Kidney epithelial cell (primary cell): ENCODE results near the gene GPR39. TPM values are rescaled to one million over a fixed set of nuclear protein-coding genes. Genes with fewer than 3 reads are reported as not detected.
A peak's percentile ranks its signal among the peaks of the same experiment; 100 is the strongest.

ENCODE experiments used
- DNase-seq: peaks from one replicate; pipeline ENCODE4 v3.0.0-alpha.2; 2010; ENCODE audit warnings: low read depth
- H3K27me3 ChIP-seq: 2 replicates; pipeline ENCODE4 v1.6.0; 2011; ENCODE audit warnings: low read length; ENCODE audit not compliant: control insufficient read depth, insufficient read depth
- H3K36me3 ChIP-seq: 2 replicates; pipeline ENCODE4 v1.5.1; 2011; ENCODE audit warnings: low read length; ENCODE audit not compliant: control insufficient read depth, insufficient read depth
- H3K4me3 ChIP-seq: 2 replicates; pipeline ENCODE4 v1.5.1; 2011; ENCODE audit warnings: low read depth, mild to moderate bottlenecking, control low read depth, low read length
- total RNA-seq: library from RNA; depleted of rRNA; stranded (reverse); fragments of >200 nt; gene quantifications from 2 replicates; pipeline ENCODE4 v1.2.3, GENCODE V29; 2015
- TF ChIP-seq, protein P1 (sequence below): IDR thresholded peaks from 2 replicates; pipeline ENCODE4 v1.5.1; 2011; ENCODE audit warnings: mild to moderate bottlenecking, moderate library complexity, low read length, control low read depth, inconsistent platforms; ENCODE audit not compliant: insufficient read depth, poor library complexity, severe bottlenecking

GPR39 gene
- total RNA-seq, 1 donor from 2014 or later, result 5.9 TPM

DNA sequence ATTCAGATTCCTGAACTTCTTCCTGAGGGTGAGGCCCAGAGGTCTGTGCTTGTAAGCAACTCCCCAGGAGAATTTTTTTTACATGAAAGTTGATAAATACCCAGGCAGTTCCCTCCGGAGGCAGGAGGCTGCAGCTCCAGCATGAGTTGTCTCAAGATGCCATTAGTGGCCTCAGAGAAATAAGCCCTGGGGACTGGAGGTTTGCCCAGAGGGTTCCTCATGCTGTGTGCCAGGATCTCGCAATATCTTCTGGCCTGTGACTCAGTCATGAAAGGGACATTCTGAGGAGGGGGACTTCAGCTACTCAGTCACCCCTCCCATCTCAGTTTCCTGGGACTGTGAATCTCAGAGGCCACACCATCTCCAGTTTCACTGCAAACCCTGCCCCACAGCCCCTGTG, 203.5 kb downstream of the GPR39 start:
- TF ChIP-seq, protein P1, sequence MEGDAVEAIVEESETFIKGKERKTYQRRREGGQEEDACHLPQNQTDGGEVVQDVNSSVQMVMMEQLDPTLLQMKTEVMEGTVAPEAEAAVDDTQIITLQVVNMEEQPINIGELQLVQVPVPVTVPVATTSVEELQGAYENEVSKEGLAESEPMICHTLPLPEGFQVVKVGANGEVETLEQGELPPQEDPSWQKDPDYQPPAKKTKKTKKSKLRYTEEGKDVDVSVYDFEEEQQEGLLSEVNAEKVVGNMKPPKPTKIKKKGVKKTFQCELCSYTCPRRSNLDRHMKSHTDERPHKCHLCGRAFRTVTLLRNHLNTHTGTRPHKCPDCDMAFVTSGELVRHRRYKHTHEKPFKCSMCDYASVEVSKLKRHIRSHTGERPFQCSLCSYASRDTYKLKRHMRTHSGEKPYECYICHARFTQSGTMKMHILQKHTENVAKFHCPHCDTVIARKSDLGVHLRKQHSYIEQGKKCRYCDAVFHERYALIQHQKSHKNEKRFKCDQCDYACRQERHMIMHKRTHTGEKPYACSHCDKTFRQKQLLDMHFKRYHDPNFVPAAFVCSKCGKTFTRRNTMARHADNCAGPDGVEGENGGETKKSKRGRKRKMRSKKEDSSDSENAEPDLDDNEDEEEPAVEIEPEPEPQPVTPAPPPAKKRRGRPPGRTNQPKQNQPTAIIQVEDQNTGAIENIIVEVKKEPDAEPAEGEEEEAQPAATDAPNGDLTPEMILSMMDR, result no peak
- Histone ChIP-seq H3K36me3 (no peaks in the 10 kb centered on the region), H3K4me3 (no peak overlapping the region), H3K27me3 (no peaks in the 10 kb centered on the region)
- no peak for DNase-seq

DNA sequence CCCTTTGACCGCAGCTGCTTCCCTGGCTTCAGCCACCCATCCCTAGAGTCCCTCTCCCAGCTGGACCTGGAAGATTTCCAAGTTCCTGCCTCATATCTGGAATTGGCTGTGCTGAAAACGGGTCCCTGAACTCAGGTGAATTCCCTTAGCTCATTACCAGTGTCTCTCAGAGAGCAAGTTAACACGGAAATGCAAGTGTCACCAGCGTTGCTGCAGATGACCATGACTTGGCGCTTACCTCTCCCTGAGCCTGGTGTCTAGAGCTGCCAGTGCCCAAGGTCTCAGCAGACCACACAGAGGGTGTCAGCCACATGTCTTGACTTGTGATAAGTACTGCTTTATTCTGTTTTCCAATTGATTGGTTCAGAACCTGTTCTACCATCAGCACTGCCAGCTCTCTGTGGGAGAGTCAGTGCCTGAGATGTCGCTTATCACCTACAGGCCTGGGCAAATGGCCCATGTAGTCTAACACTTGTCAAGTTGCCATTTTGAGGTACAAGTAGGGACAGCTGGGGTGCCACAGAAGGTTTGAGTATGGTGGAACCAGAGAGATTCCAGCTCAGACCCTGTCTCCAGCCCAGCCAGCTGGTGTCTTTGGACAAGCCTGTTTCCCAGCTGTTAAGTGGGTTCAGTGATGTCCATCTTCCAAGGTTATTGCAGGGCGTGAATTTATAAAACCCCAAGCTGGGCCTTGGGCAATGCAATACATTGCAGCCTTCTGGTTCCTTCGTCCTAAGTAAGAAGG, 204.7 kb downstream of the GPR39 start:
- no peak for DNase-seq
- TF ChIP-seq, protein P1, result no peak
- no peaks in the 10 kb centered on the region for H3K36me3 ChIP-seq
- H3K27me3 ChIP-seq, result no peaks in the 10 kb centered on the region
- no peak overlapping the region for H3K4me3 ChIP-seq

DNA sequence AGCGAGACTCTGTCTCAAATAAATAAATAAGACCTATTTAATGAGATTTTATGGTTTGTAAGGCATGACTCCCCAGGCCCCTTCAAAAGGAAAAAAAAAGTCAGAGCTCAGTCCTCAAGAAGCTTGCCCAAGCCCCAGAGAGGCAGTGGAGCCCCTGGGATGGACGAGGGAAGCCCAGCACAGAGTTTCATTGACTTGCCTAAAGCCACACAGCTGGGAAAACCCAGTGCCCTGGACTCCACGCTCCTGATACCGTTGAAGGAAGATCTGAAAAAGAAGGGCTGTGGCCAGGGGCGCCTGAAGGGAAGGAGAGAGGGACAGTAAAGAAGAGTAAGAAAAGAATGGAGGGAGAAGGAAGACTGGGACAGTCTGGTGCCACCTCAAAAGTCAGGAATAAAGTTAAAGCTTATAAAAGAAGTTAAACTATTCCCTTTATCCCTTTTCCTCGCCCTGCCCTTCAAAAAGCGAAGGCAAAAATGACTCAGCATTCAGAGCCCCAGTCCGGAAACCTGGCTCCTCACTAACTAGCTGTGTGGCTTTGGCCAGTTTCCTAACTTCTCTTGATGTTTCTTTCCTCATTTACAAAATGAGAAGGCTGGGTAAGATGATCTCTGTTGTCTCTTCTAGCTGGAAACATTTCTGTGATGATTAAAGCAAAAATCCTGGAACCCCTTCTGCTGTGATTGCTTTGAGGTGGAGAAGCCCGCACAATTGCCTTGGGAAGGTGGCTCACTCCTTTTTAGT, 206.7 kb downstream of the GPR39 start:
- no peak for DNase-seq
- Histone ChIP-seq H3K27me3 (no peaks in the 10 kb centered on the region), H3K4me3 (no peak overlapping the region), H3K36me3 (no peaks in the 10 kb centered on the region)
- TF ChIP-seq, protein P1, result no peak

DNA sequence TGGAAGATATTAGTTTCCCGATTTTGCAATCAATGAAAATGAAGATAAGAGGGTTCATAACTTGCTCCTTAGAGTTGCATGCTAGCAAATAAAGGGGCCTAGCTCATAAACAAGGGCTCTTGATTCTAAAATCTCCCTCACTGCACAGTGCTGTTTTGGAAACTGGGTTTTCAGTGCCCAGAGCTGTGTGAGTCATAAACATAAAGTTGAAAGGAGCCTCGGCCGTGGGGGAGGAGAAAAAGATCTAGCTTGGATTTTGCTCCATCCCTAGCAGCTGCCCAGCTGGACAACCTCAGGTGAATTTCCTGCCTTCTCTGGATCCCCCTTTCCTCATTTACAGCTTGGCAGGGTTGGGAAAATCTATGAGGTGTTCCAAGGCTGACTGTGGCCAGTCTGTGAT, 210.9 kb downstream of the GPR39 start:
- DNase-seq, result no peak
- Histone ChIP-seq H3K4me3 (no peak overlapping the region), H3K27me3 (no peaks in the 10 kb centered on the region), H3K36me3 (no peaks in the 10 kb centered on the region)
- TF ChIP-seq, protein P1, result no peak

DNA sequence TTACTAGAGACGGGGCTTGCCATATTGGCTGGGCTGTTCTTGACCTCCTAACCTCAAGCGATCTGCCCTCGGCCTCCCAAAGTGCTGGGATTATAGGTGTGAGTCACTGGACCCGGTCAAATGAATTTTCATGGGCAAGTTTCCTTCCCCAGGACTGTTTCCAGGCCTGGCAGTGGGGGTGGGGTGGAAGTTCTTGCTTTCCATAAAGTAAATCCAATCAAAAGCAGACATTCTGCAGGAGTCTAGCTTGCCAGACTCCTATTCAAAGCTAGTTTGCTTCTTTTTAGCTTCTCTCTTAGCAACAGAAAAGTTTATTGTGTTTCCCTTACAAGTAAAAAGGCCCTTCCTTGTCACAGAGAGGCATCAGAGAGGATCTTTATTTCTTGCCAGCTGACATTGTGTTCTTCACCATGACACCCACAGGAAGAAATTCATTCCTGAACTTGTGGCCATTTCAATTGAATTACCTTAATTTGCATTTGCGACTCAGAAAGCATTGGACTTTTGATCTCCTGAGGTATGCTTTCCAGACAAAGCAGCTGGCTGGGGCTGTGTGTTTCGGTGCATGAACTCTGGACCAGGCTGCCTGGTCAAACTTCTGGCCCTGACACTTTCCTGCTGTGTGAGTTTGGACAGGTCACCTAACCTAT, 215.5 kb downstream of the GPR39 start:
- H3K4me3 ChIP-seq, result no peak overlapping the region
- peak; percentile 14 for DNase-seq
- TF ChIP-seq, protein P1, result no peak
- H3K36me3 ChIP-seq, result no peaks in the 10 kb centered on the region
- no peaks in the 10 kb centered on the region for H3K27me3 ChIP-seq
